Spleen (tissue), 7 donors: Measurements from ENCODE around the gene CCL28.

Source experiments
- CTCF ChIP-seq, 11 experiments: fragments of 200-600 bp in 7 of 11; fragments of 450-650 bp in 4 of 11; sonication (generic) in 4 of 11; IDR thresholded peaks in 8 of 11; conservative IDR thresholded peaks in 3 of 11; 1 replicate in 7 of 11; 2 replicates in 4 of 11; pipeline versions ENCODE4 v1.4.0 to v1.8.0; 2016 to 2021; ENCODE audit warnings: antibody characterized with exemption in 11 of 11, inconsistent platforms in 4 of 11, mild to moderate bottlenecking in 1 of 11
- POLR2AphosphoS5 ChIP-seq, 3 donors: sonication (generic); formaldehyde crosslinking; IDR thresholded peaks; one replicate each; pipeline ENCODE4 v1.5.1; 2017; ENCODE audit warnings: antibody characterized with exemption in 3 of 3
- donor health status: DM: no; HTN: no; CAD: no; lungs with moderate emphysema.
- donor health status: DM: no; HTN: no; CAD: no.
- donor health status: DM: no; HTN: no; CAD: no.

- no peak for TF ChIP-seq CTCF (IDR thresholded peaks at IDR 0.05 in 8 of 11, conservative IDR thresholded peaks at IDR 0.05 in 3 of 11)
- no peak for TF ChIP-seq POLR2AphosphoS5 (IDR thresholded peaks at IDR 0.05)
Observed at GRCh38 chr5:43427306-43427705, 15.1 kb upstream of the CCL28 start.
